HEK293T (cell line): ENCODE measurements around the gene SPSB2.

Source experiments
- ARNT ChIP-seq: fragments of 450-650 bp; IDR thresholded peaks from 2 replicates; pipeline ENCODE4 v1.6.1; 2017; ENCODE audit warnings: mild to moderate bottlenecking
- BHLHE40 ChIP-seq: fragments of 450-650 bp; IDR thresholded peaks from 2 replicates; pipeline ENCODE4 v1.6.1; 2016; ENCODE audit warnings: mild to moderate bottlenecking, moderate library complexity, borderline replicate concordance
- CTBP1 ChIP-seq: fragments of 450-650 bp; IDR thresholded peaks from 2 replicates; pipeline ENCODE4 v1.6.1; 2016; ENCODE audit warnings: borderline replicate concordance
- ELF4 ChIP-seq: fragments of 450-650 bp; IDR thresholded peaks from 2 replicates; pipeline ENCODE4 v1.6.1; 2017; ENCODE audit warnings: antibody characterized with exemption
- FOXA1 ChIP-seq: fragments of 450-650 bp; IDR thresholded peaks from 2 replicates; pipeline ENCODE4 v1.6.1; 2016; ENCODE audit warnings: mild to moderate bottlenecking
- FOXM1 ChIP-seq: fragments of 450-650 bp; IDR thresholded peaks from 2 replicates; pipeline ENCODE4 v1.6.1; 2017; ENCODE audit warnings: mild to moderate bottlenecking, borderline replicate concordance
- HDGF ChIP-seq: fragments of 450-650 bp; IDR thresholded peaks from 2 replicates; pipeline ENCODE4 v1.6.1; 2017; ENCODE audit warnings: antibody characterized with exemption, borderline replicate concordance
- LEF1 ChIP-seq: fragments of 450-650 bp; IDR thresholded peaks from 2 replicates; pipeline ENCODE4 v1.6.1; 2017; ENCODE audit warnings: mild to moderate bottlenecking, borderline replicate concordance
- PKNOX1 ChIP-seq: fragments of 450-650 bp; IDR thresholded peaks from 2 replicates; pipeline ENCODE4 v1.6.1; 2016
- SP1 ChIP-seq: fragments of 450-650 bp; IDR thresholded peaks from 2 replicates; pipeline ENCODE4 v1.6.1; 2017
- SUZ12 ChIP-seq: fragments of 450-650 bp; IDR thresholded peaks from 2 replicates; pipeline ENCODE4 v1.6.1; 2016; ENCODE audit warnings: mild to moderate bottlenecking
- TARDBP ChIP-seq: fragments of 450-650 bp; IDR thresholded peaks from 2 replicates; pipeline ENCODE4 v1.6.1; 2016

DNA sequence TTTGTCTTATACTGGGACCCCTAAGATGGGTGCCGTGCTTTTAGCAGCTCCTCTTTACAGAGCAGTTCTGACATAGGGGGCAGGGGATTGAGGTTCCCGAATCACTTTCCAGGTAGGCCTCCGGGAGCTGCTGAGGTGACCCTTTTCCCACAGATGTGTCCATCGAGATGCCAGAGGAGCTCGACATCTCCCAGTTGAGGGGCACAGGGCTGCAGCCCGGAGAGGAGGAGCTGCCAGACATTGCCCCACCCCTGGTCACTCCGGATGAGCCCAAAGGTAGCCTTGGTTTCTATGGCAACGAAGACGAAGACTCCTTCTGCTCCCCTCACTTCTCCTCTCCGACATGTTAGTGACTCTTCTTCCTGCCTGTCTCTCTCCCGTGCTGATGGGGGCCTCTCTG lies 10.1 kb downstream of the SPSB2 start:
- TF ChIP-seq SP1 (no peak), CTBP1 (no peak), TARDBP (no peak), BHLHE40 (no peak), ARNT (no peak), HDGF (no peak), SUZ12 (no peak), FOXM1 (no peak), ELF4 (no peak), FOXA1 (no peak), PKNOX1 (no peak), LEF1 (no peak)
